GM19455 (cell line): ENCODE results near the gene NEDD4.
A peak's percentile ranks its signal among the peaks of the same experiment; 100 is the strongest.
"Not testable (repeated sequence)": the region's sequence is repeated elsewhere in the genome, so short reads cannot be mapped to it uniquely, and the experiment has no call there.

Experiments used
- ATAC-seq: cut with Tn5 transposase; IDR thresholded peaks from one replicate; pipeline ENCODE4 v1.9.1; 2021; ENCODE audit not compliant: unreplicated experiment

Gene NEDD4

DNA sequence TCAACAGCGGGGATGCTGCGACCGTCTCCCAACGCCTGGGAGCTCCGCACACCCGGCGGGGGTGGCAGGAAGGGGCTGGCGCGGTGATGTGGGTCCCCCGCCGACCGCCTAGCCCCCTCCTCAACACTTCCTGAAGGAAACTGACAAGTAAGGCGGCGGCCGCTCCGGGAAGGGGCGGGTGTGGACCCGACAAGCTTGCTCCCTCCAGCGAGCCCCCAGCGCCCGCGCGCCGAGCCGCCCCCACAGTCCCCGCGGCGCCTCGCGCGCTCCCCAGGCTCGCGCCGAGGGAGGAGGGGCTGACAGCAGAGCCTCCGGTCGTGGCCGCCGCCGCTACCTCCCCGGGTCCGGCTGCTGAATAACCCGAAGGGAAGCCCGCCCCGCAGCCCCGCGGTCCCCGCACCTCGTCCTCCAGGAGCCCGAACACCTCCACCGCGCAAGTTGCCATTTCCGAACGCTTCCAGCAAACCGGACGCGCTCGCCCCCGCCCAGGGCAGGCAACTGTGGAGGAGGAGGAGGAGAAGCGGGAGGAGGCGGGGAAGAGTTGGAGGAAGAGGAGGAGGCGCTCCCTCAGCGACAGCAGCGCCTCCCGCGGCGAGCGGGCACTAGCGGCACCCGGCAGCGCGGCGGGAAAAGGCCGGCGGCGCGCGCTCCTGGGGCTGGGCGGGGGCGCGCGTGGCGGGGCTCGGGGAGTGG lies at the start of gene NEDD4:
Gene NEDD4, minus strand, starts transcription at position 502 of the 693 bp plus-strand sequence. Its CDS starts 57 bp downstream, at position 445.
- peak; percentile 90 for ATAC-seq

DNA sequence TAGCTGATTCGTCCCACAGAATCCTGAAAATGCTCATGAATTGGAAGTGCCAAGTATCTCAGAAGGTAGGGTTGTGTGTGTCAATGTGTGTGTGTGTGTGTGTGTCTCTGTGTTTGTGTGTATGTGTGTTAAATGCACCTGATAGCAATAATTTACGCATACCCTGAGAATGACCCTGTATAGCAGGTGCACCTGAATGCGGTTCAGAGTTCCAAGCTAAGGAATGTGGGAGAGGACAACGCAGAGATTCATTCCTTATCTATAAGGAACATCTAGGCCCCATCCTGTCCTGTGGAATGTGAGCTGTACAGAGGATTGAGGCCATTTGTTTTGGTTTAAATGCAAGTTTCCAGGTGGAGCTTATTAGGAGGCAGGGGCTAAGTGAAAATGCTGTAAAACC lies 49.1 kb upstream of the NEDD4 start:
- ATAC-seq = no peak

DNA sequence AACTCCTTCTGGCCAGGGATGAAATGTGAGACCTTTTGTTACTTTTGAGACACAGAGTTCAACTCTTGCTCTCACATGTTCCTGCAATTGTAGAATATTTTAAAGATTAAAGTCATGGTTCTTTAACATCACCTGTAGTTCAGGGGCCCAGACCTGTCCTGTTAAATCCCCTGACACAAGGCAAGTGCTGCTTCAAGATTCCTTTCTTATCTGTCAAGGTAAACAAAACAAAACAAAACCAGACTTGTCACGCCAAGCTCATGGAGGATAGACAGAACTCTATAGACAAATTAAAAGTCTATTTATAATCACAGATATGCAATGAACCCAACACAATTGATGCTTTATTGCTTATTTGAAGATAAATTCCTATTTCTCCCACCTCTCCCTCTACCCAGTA lies 48.6 kb upstream of the NEDD4 start:
- ATAC-seq = no peak

DNA sequence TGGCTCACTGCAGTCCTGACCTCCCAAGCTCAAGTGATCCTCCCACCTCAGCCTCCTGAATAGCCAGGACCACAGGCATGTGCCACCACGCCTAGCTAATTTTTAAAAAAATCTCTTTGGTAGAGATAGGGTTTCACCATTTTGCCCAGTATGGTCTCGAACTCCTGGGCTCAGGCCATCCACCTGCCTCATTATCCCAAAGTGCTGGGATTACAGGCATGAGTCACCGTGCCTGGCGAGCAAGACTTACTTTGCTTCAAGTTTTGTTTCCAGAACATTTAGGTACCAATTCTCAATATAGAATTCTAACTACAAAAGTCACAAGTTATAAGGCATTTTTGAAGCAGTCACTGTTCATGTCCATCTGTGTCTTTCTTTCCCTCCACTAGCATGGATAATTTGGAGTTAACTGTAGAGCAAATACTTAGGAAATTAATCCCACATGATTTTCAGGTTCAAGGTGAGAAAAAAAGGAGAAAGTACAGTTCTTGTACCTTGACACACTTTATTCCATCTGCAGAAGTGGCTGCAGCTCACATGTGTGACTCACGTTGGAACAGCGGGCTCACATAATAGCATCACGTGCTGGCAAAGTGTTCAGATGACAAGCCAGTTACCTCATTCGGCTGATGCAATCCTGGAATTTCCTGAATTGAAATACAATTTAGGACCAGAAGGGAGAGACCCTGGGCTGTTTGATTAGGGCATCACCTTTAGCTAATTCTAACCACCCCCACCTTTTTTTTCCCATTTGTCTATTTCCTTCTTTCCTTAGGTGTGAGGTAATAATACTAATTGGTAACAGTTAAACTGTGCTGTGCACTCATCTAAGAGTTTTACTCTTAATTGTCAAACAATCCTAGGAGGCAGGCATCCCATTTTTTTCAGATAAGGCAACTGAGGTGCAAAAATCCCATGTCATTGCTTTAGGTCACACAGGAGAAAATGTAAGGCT lies 46.9 kb upstream of the NEDD4 start:
- ATAC-seq = no peak

DNA sequence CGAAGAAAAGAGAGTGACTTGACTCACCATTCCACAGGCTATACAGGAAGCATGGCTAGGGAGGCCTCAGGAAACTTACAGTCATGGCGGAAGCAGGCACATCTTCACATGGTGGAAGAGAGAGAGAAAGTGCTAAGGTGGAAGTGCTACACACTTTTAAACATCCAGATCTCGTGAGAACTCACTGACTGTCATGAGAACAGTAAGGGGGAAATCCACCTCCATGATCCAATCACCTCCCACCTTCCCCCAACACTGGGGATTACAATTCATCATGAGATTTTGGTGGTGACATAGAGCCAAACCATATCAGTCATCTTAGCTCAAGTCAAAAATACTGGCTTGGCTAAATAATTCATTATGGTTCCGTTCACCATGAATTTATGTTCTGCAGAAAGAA lies 45.3 kb upstream of the NEDD4 start:
- no peak for ATAC-seq

DNA sequence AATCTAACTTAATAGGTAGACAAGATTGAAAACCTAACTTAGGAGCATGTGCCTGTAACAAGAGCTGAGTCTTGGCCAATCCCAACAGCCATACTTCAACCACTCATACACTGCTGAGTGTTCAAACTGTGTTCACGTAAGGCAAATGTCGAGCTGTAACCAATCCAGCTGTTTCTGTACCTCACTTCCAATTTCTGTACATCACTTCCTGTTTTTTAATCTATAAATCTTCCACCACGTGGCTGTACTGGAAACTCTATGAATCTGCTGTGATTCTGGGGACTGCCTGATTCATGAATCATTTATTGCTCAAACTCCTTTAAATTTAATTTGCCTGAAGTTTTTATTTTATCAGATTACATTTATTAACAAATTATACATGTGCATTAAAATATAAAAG lies 44.6 kb upstream of the NEDD4 start:
- no peak for ATAC-seq

DNA sequence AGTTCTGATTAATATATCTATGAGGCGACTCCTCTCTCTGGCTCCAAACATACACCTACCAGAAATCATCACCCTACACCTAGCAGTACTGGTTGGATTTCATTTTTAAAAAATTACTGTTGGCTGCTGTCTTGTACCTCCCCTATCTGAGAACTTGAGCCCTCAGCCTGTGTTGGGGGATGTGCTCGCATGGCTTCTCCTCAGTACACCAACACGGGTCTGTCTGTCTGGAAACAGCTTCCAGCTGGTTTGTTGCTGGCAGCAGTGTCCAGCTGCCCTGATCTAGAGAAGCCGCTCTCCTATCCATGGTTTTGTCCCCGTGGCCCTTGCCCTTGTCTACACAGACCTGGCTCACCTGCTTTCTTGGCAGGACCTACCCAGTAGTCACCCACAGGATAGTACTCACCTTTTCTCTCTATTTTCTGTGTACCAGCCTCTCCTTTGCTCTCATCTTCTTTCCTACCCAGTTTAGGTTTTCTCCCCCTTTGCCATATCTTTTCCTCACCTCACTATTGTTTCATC lies 43.2 kb upstream of the NEDD4 start:
- no peak for ATAC-seq

DNA sequence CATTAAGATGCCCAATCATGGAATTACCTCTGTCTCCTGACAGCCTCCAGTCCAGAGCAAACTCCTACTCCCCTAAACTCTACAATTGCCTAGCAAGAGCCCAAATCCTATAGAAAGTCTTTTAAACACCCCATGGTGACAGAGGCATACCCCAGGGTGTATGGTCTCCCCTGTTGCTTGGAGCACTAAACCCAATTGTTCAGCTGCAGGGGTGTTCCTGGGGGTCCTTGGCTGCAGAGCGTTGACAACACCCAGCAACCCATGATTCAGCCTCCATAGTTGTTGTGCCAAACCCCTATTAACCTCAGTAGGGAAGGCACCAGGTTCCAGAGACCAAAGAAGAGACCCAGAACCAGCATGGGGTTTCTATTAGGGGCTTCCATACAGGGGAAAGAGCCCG lies 41.8 kb upstream of the NEDD4 start:
- no peak for ATAC-seq

DNA sequence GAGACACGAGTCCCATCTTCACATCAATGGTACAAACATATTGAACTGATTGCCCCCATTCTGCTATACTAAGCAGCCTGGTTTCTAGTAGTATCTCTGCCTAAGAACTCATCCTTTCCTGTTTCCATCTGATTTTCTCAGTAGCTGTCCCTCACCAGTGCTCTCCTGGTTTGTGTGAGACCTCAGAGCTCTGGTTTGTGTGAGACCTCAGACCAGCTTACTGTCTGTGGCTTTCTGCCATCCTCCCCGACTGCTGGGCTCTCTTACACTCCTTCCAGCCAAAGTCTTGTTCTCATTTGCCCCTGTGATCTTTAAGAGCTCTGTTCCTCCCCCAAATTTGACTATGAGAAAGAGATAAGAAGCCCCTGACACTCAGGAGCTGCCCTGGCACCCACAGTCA lies 41.1 kb upstream of the NEDD4 start:
- ATAC-seq = no peak

DNA sequence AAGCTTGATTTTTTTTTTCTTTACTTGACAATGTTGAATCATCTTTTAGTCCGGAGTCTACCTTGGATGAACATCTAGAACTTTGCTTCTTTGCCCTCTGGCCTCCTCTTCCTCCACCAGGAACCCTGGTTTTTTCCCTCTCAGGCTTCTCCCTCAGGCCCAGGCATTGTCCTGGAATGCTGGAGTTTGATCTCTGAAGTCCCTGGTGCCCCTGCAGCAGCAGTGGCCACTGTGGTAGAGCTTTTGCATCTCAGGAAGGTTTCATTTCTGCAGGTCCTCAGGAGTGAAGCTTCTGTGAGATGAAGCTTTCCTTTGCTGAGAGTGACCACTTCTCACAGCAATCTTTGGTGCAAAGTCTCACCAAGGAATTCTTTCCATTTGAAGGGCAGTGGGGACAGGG lies 39.0 kb upstream of the NEDD4 start:
- ATAC-seq = no peak

DNA sequence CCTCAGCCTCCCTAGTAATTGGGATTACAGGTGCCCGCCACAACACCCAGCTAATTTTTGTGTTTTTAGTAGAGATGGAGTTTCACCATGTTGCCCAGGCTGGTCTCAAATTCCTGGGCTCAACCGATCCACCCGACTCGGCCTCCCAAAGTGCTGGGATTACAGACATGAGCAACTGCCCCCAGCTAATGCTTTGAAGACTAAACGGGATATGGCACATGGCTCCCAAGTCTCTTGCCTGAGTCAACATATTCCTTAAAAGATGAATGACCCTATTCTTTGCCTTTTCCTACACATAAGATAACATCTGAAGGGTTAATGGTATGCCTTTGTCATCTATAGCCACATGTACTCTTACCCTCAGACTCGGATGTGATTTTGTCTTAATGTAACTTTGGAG lies 38.4 kb upstream of the NEDD4 start:
- ATAC-seq = no peak

DNA sequence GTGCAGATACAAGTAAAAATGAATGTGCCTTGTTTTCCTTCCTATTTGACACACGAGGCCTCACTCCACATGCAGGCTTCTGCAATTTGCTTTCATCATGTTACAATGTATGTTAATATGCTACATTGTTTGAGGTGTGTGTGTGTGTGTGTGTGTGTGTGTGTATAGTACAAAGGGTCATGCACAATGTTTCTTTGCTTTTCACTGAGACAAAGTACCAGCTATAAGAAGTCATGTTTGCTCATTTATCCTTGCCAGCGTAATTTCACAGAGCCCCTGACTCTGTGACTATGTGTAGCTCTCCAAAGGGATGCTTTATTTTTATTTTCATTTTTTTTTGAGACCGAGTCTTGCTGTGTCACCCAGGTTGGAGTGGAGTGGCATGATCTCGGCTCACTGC lies 38.0 kb upstream of the NEDD4 start:
- ATAC-seq = no peak

DNA sequence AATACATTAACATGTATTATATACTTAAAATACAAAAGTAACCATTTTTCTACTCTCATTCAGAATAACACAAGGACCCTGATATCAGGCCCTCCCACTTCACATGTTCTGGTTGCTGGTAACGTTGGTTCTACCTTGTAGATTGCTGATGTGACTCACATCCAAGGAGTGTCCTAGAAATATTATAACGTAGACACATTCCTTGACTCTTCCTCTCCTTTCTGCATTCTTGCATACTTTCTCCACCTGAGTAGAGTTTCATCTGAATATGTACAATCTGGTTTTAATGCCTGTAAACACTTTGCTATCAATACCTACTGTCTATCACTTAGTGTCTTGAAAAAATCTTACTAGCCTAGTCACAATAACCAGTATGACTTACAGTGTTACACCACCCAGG lies 35.0 kb upstream of the NEDD4 start:
- ATAC-seq = no peak

DNA sequence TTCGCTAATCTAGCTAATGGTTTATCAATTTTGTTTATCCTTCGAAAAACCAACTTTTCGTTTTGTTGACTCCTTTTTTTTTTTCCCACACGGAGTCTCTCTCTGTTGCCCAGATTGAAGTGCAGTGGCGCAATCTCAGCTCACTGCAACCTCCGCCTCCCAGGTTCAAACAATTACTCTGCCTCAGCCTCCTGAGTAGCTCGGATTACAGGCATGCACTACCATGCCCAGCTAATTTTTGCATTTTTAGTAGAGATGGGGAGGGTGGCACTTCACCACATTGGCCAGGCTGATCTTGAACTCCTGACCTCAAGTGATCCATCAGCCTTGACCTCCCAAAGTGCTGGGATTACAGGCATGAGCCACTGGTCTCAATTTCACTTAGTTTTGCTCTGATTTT lies 29.7 kb upstream of the NEDD4 start:
- ATAC-seq = not testable (repeated sequence)

DNA sequence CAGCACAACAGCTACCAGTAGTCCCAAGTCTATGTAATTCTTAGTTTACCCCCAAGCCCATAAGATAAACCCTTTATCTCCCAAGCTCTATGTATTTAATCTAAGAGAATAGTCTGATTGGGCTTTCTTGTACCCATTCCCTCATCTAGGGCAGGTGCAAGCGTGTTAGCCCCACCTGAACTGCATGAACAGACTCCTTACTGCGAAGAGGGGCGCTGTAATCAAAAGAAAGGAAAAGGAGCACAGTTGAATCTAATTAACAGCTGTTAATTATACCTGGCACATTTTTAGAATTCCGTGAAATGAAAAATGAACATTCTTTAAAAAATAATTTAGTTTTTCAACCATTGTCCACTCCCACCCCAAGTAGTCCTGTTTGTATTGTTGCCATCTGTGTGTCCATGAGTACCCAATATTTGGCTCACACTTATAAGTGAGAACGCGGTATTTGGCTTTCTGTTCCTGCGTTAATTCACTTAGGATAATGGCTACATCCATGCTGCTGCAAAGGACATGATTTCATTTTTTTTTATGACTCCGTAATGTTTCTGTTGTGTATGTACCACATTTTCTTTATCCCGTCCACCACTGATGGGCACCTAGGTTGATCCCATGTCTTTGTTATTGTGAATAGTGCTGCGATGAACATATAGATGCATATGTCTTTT lies 26.5 kb upstream of the NEDD4 start:
- ATAC-seq = no peak

DNA sequence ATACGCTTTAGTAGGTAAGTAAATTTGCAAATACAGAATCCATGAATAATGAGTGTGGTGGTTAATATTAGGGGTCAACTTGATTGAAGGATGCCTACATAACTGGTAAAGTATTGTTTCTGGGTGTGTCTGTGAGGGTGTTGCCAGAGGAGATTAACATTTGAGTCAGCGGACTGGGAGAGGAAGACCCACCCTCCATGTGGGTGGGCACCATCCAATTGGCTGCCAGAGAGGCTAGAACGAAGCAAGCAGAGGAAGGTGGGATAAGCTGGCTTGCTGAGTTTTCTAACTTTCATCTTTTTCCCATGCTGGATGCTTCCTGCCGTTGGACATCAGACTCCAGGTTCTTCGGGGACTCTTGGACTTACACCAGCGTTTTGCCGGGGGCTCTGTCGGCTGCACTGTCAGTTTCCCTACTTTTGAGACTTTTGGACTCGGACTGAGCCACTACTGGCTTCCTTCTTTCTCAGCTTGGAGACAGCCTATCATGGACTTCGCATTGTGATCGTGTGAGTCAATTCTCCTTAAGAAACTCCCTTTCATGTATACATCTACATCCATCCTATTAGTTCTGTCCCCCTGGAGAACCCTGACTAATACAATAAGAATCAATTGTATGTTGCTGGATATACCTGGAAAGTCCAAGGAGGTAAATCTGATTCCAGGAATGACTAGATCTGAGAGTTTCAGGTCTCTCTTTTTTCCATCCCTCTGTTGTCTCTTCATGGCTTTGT lies 25.8 kb upstream of the NEDD4 start:
- ATAC-seq = no peak

DNA sequence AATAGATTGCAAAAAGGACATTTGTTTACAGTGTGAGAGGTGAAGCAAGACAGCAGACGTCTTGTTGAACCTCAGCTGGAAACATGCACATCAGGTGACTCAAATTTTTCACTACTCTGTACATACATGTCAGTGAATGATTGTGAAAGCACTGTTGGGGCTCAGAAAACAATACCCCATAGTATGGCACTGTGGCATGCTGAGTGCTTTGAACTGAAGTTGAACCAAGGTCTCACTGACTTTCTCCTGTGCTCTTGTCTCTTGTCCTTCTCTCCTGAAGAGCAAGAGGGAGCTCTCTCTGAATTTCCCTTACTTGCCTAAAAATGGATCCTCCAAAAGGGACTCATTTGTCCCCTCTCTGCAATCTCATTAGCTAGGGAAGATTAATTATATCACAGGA lies 24.5 kb upstream of the NEDD4 start:
- no peak for ATAC-seq

DNA sequence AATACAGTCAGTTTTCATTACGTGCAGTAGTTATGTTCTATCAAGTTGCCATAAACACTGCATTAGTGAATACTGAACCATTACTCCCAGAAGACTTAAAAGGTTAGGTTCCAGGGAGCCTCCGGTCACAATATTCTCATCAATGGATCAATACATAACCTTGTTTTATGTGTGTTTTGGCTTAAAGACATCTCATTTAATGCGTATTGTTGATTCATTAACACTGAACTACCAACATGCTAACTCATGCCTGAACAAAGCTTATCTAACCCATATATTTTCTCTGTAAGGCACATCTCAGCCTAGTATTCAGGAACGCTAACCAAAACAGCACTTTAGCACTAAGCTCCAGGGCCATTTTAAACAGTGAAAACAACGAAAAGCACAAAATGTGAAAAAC lies 24.1 kb upstream of the NEDD4 start:
- no peak for ATAC-seq

DNA sequence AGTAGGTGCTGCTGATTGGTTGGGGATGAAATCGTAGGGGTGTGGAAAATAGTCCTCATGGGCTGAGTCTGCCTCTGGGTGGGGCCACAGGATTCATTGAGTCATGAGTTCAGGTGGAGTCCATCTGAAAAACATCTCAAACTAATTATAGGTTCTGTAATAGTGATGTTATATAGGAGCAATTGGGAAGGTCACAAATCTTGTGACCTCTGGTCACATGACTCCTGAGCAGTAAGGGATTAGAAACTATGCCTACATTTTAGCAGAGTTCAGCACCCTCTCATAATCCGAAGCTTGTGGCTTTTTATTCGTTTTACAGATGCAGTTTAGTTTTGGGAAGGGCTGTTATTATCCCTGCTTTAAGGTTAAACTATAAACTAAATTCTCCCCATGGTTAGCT lies 22.9 kb upstream of the NEDD4 start:
- no peak for ATAC-seq

DNA sequence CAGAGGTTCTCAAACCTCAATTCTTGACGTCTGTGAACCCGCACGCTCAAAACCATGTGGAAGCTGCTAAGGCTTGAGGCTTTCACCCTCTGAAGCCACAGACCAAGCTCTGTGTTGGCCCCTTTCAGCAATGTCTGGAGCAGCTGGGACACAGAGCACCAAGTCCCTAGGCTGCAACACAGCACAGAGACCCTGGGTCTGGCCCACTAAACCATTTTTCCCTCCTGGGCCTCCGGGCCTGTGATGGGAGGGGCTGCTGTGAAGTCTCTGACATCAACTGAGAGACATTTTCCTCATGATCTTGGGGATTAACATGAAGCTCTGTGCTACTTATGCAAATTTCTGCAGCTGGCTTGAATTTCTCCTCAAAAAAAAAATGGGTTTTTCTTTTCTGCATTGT lies 21.3 kb upstream of the NEDD4 start:
- no peak for ATAC-seq

DNA sequence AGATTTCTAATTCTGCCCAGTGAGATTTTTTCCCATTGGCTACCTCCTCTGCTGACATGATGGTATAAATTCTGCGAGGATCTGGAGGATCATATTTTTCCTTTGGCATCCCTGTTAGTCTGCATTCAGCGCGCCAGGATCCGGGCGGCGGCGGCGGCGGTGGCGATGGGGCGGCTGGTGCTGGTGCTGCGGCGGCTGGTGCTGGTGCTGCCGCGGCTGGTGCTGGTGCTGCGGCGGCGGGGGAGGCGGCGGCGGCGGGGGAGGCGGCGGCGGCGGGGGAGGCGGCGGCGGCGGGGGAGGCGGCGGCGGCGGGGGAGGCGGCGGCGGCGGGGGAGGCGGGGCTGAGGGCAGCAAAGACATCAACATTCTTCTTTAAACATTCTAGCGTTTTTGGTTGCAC lies 13.6 kb upstream of the NEDD4 start:
- not testable (repeated sequence) for ATAC-seq
